ENCODE data around the gene UCP2. TPM values are rescaled to one million over a fixed set of nuclear protein-coding genes. Genes with fewer than 3 reads are reported as not detected.

The UCP2 gene
- total RNA-seq, 1 experiment from 2014 or later: 54.0 TPM

GRCh38 chr11:73942010-73942409, 40.6 kb downstream of the UCP2 start (continued):
- TF ChIP-seq, protein P1, sequence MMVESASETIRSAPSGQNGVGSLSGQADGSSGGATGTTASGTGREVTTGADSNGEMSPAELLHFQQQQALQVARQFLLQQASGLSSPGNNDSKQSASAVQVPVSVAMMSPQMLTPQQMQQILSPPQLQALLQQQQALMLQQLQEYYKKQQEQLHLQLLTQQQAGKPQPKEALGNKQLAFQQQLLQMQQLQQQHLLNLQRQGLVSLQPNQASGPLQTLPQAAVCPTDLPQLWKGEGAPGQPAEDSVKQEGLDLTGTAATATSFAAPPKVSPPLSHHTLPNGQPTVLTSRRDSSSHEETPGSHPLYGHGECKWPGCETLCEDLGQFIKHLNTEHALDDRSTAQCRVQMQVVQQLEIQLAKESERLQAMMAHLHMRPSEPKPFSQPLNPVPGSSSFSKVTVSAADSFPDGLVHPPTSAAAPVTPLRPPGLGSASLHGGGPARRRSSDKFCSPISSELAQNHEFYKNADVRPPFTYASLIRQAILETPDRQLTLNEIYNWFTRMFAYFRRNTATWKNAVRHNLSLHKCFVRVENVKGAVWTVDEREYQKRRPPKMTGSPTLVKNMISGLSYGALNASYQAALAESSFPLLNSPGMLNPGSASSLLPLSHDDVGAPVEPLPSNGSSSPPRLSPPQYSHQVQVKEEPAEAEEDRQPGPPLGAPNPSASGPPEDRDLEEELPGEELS (CRISPR knock-in tag; IDR thresholded peaks at IDR 0.05): no peak
- TF ChIP-seq ZMAT4 (CRISPR knock-in tag; IDR thresholded peaks at IDR 0.05) (no peak), ZBTB43 (CRISPR knock-in tag; IDR thresholded peaks at IDR 0.05) (no peak), ZNF416 (CRISPR knock-in tag; IDR thresholded peaks at IDR 0.05) (no peak)
- TF ChIP-seq, protein P2, sequence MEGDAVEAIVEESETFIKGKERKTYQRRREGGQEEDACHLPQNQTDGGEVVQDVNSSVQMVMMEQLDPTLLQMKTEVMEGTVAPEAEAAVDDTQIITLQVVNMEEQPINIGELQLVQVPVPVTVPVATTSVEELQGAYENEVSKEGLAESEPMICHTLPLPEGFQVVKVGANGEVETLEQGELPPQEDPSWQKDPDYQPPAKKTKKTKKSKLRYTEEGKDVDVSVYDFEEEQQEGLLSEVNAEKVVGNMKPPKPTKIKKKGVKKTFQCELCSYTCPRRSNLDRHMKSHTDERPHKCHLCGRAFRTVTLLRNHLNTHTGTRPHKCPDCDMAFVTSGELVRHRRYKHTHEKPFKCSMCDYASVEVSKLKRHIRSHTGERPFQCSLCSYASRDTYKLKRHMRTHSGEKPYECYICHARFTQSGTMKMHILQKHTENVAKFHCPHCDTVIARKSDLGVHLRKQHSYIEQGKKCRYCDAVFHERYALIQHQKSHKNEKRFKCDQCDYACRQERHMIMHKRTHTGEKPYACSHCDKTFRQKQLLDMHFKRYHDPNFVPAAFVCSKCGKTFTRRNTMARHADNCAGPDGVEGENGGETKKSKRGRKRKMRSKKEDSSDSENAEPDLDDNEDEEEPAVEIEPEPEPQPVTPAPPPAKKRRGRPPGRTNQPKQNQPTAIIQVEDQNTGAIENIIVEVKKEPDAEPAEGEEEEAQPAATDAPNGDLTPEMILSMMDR (IDR thresholded peaks at IDR 0.05): no peak

DNA sequence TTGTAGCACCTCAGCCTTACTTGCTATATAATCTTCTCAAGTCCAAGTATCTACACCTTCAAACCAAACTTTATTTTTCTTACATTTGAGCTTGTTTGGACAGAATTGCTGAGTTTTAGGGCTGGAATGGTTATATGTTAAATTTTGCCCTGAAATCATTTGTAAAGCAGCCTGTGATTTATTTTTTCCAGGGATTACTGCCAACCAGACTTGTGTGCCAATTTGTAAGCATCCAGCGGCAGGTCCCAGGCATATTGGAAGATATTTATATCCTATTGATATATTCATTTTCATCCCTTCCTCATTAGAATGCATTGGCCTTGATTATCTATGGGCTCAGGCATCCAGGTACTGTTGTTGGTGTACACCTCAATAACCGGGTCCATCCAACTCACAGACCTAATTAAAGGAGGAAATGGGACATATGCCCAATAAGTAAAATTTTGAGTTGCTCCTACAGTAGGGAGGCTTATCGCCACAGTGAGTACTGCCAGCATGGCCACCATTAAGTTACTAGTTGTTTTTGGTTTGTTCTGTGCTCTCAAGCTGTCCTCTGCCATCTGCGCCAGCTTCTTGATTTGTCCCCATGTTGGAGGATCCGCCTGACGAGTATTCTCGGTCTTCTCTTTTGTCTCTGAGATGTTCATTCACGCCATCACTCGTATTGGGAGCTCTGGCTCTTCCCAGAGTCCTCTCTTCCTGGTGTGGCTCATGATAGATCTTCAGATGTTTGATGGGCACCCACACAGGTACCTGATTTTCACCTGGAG, 41.7 kb downstream of the UCP2 start:
- no peak overlapping the region for H3K27ac Mint-ChIP-seq
- no peak overlapping the region for H3K4me3 Mint-ChIP-seq
- peaks cover 44% of the 10 kb centered on the region for H3K9me3 Mint-ChIP-seq
- peaks cover 8% of the 10 kb centered on the region; the same call in 1 of the 2 replicates for H3K27me3 Mint-ChIP-seq (ENCODE audit: low read depth)
- TF ChIP-seq ZNF281 (CRISPR knock-in tag; IDR thresholded peaks at IDR 0.05) (no peak), SMAD3 (CRISPR knock-in tag; IDR thresholded peaks at IDR 0.05; ENCODE audit: borderline replicate concordance) (no peak), TP53 (CRISPR knock-in tag; IDR thresholded peaks at IDR 0.05) (no peak), NR3C1 (CRISPR knock-in tag; conservative IDR thresholded peaks at IDR 0.05; ENCODE audit: low read depth) (no peak), ATF2 (CRISPR knock-in tag; IDR thresholded peaks at IDR 0.05; ENCODE audit: borderline replicate concordance, low read depth) (no peak), ERG (CRISPR knock-in tag; IDR thresholded peaks at IDR 0.05) (no peak)
- TF ChIP-seq, protein P3, sequence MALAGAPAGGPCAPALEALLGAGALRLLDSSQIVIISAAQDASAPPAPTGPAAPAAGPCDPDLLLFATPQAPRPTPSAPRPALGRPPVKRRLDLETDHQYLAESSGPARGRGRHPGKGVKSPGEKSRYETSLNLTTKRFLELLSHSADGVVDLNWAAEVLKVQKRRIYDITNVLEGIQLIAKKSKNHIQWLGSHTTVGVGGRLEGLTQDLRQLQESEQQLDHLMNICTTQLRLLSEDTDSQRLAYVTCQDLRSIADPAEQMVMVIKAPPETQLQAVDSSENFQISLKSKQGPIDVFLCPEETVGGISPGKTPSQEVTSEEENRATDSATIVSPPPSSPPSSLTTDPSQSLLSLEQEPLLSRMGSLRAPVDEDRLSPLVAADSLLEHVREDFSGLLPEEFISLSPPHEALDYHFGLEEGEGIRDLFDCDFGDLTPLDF (CRISPR knock-in tag; IDR thresholded peaks at IDR 0.05): no peak
- ChIA-PET CTCF (interaction anchor here (1.0 to 1.5 kb wide), 2 partner anchors 10 to 24 kb away, joined by 3 to 5 read pairs; no protein-coding TSS in a partner anchor), POLR2A (no interaction called here)
- no peaks in the 10 kb centered on the region for H3K4me1 Mint-ChIP-seq
- ATAC-seq (no peak), DNase-seq (ENCODE audit: low spot score) (no peak)
- peaks cover 32% of the 10 kb centered on the region for H3K36me3 Mint-ChIP-seq

All from WTC11 (cell line).